SK-N-SH (cell line): ENCODE measurements around the gene GDPD2. TPM values are rescaled to one million over a fixed set of nuclear protein-coding genes. Genes with fewer than 3 reads are reported as not detected.
A peak's percentile ranks its signal among the peaks of the same experiment; 100 is the strongest.

Experiments used
- CTCF ChIA-PET: fragments of 300-600, 350-600 bp; formaldehyde crosslinking; extraction: SDS; loops from one replicate; lab custom pipeline; 2021; lab: Yijun Ruan, JAX
- POLR2A ChIA-PET: fragments of 350-600 bp; sonication (Branson Sonifier 250); formaldehyde crosslinking; extraction: SDS; loops from one replicate; lab custom pipeline; 2020; ENCODE audit warnings: antibody characterized with exemption, inconsistent platforms; lab: Yijun Ruan, JAX
- DNase-seq: peaks from one replicate; pipeline ENCODE4 v3.0.0; 2012
- H2AFZ ChIP-seq: fragments of 200-600 bp; sonication (generic); 2 replicates; pipeline ENCODE4 v1.8.1; 2016; ENCODE audit warnings: antibody characterized with exemption, mild to moderate bottlenecking, low read depth
- H3F3A ChIP-seq: fragments of 200-600 bp; sonication (generic); replicated peaks from 2 replicates; pipeline ENCODE3; 2016; ENCODE audit warnings: antibody characterized with exemption, mild to moderate bottlenecking; ENCODE audit not compliant: insufficient read depth
- H3K27ac ChIP-seq, 2 experiments: fragments of 200-500 bp in 1 of 2; fragments of 200-600 bp in 1 of 2; sonication (Bioruptor generic) in 1 of 2; sonication (generic), shearing (Covaris generic) in 1 of 2; 2 replicates each; pipeline versions ENCODE4 v1.5.1 to v1.6.1; 2014 to 2016; ENCODE audit warnings: low read depth in 2 of 2, inconsistent platforms in 1 of 2, low read length in 1 of 2, mild to moderate bottlenecking in 1 of 2, mixed read lengths in 1 of 2
- H3K27me3 ChIP-seq: fragments of 200-600 bp; sonication (generic), shearing (Covaris generic); 2 replicates; pipeline ENCODE4 v1.6.1; 2016; ENCODE audit warnings: mixed run types; ENCODE audit not compliant: insufficient read depth
- H3K36me3 ChIP-seq, 2 experiments: fragments of 200-500 bp in 1 of 2; fragments of 200-600 bp in 1 of 2; sonication (Bioruptor generic) in 1 of 2; sonication (generic) in 1 of 2; replicated peaks in 1 of 2; 2 replicates each; pipeline versions ENCODE3 to v1.5.1; 2014 to 2016; ENCODE audit warnings: low read length in 1 of 2, mild to moderate bottlenecking in 1 of 2; ENCODE audit not compliant: insufficient read depth in 2 of 2, control insufficient read depth in 1 of 2
- H3K4me1 ChIP-seq, 2 experiments: fragments of 200-500 bp in 1 of 2; fragments of 200-600 bp in 1 of 2; sonication (Bioruptor generic) in 1 of 2; sonication (generic), shearing (Covaris generic) in 1 of 2; 2 replicates each; pipeline versions ENCODE4 v1.5.1 to v1.6.1; 2014 to 2016; ENCODE audit warnings: low read depth in 1 of 2, low read length in 1 of 2, mixed run types in 1 of 2; ENCODE audit not compliant: insufficient read depth in 2 of 2, control insufficient read depth in 1 of 2
- H3K4me2 ChIP-seq: fragments of 200-600 bp; sonication (generic), shearing (Covaris generic); 2 replicates; pipeline ENCODE4 v1.6.1; 2017; ENCODE audit warnings: mixed run types
- H3K4me3 ChIP-seq, 2 experiments: fragments of 200-500 bp in 1 of 2; fragments of 200-600 bp in 1 of 2; sonication (Bioruptor generic) in 1 of 2; sonication (generic), shearing (Covaris generic) in 1 of 2; 2 replicates each; pipeline versions ENCODE4 v1.5.1 to v1.8.1; 2014 to 2016; ENCODE audit warnings: low read depth in 2 of 2, inconsistent platforms in 1 of 2, low read length in 1 of 2, mild to moderate bottlenecking in 1 of 2, mixed read lengths in 1 of 2, moderate library complexity in 1 of 2
- H3K79me2 ChIP-seq: fragments of 200-600 bp; sonication (generic); 2 replicates; pipeline ENCODE4 v1.8.1; 2017; ENCODE audit warnings: mild to moderate bottlenecking; ENCODE audit not compliant: insufficient read depth
- H3K9ac ChIP-seq: fragments of 200-600 bp; sonication (generic); 2 replicates; pipeline ENCODE4 v1.6.1; 2017; ENCODE audit warnings: mixed run types
- H3K9me2 ChIP-seq: fragments of 200-600 bp; sonication (generic); 2 replicates; pipeline ENCODE4 v1.6.1; 2017; ENCODE audit warnings: mixed run types
- H3K9me3 ChIP-seq: fragments of 200-600 bp; sonication (generic); 2 replicates; pipeline ENCODE4 v1.6.1; 2017; ENCODE audit warnings: mixed run types, mild to moderate bottlenecking, moderate library complexity
- H4K20me1 ChIP-seq: fragments of 200-600 bp; sonication (generic); 2 replicates; pipeline ENCODE4 v1.6.1; 2017; ENCODE audit warnings: mild to moderate bottlenecking, mixed run types; ENCODE audit not compliant: insufficient read depth
- EZH2phosphoT487 ChIP-seq: fragments of 200-600 bp; sonication (generic); IDR thresholded peaks from 2 replicates; pipeline ENCODE4 v1.6.1; 2017; ENCODE audit warnings: low read depth, mixed run types, mild to moderate bottlenecking, antibody characterized with exemption, moderate library complexity, borderline replicate concordance
- FOXJ3 ChIP-seq: sonication (generic); formaldehyde crosslinking; IDR thresholded peaks from 2 replicates; pipeline ENCODE4 v1.5.1; 2020; ENCODE audit warnings: mild to moderate bottlenecking, missing genetic modification reagents
- FOXM1 ChIP-seq: IDR thresholded peaks from 2 replicates; pipeline ENCODE4 v1.4.0; 2012; ENCODE audit warnings: low read depth, mild to moderate bottlenecking
- GATA2 ChIP-seq: sonication (generic); formaldehyde crosslinking; IDR thresholded peaks from 2 replicates; pipeline ENCODE4 v1.5.0; 2020; ENCODE audit warnings: mild to moderate bottlenecking, missing genetic modification reagents
- IRF3 ChIP-seq: fragments of 150-350 bp; IDR thresholded peaks from 2 replicates; pipeline ENCODE4 v1.6.1; 2016; ENCODE audit warnings: mild to moderate bottlenecking, low read depth, low read length
- JUND ChIP-seq: IDR thresholded peaks from 2 replicates; pipeline ENCODE4 v1.4.0; 2012
- MEF2A ChIP-seq: IDR thresholded peaks from 2 replicates; pipeline ENCODE4 v1.4.0; 2012; ENCODE audit warnings: low read depth, borderline replicate concordance
- NFIC ChIP-seq: IDR thresholded peaks from 2 replicates; pipeline ENCODE4 v1.4.0; 2012; ENCODE audit warnings: borderline replicate concordance
- NRF1 ChIP-seq: IDR thresholded peaks from 2 replicates; pipeline ENCODE4 v1.6.1; 2012; ENCODE audit warnings: low read depth, mild to moderate bottlenecking, low read length
- POLR2AphosphoS5 ChIP-seq: IDR thresholded peaks from 2 replicates; pipeline ENCODE4 v1.6.1; 2012; ENCODE audit warnings: low read depth, low read length
- RAD21 ChIP-seq: IDR thresholded peaks from 2 replicates; pipeline ENCODE4 v1.6.1; 2012; ENCODE audit warnings: mild to moderate bottlenecking, low read length
- RCOR1 ChIP-seq: fragments of 150-350 bp; IDR thresholded peaks from 2 replicates; pipeline ENCODE4 v1.6.1; 2017; ENCODE audit warnings: antibody characterized with exemption, low read length
- REST ChIP-seq: IDR thresholded peaks from 2 replicates; pipeline ENCODE4 v1.6.1; 2012; ENCODE audit warnings: mild to moderate bottlenecking, low read depth, low read length, moderate library complexity
- SMC3 ChIP-seq: IDR thresholded peaks from 2 replicates; pipeline ENCODE4 v1.6.1; 2012; ENCODE audit warnings: low read depth, low read length, improper control_type of control experiment
- TAF1 ChIP-seq: IDR thresholded peaks from 2 replicates; pipeline ENCODE4 v1.6.1; 2012; ENCODE audit warnings: low read depth, mild to moderate bottlenecking, low read length, moderate library complexity, borderline replicate concordance
- TCF12 ChIP-seq: IDR thresholded peaks from 2 replicates; pipeline ENCODE4 v1.4.0; 2012
- USF1 ChIP-seq: IDR thresholded peaks from 2 replicates; pipeline ENCODE4 v1.4.0; 2012; ENCODE audit warnings: low read depth, borderline replicate concordance
- WGBS: methylation state at CpG from one replicate; pipeline ENCODE4 v1.1.6; 2017; ENCODE audit warnings: low lambda C conversion rate; 5-methylcytosine and 5-hydroxymethylcytosine counted together
- polyA plus RNA-seq, 3 experiments: library from polyadenylated mRNA; depleted of rRNA; stranded (reverse); fragments of >200 nt; gene quantifications; 2 replicates each; pipeline ENCODE4 v1.2.3, GENCODE V29; 2012
- TF ChIP-seq, protein P1 (sequence below): IDR thresholded peaks from 2 replicates; pipeline ENCODE4 v1.4.0; 2012; ENCODE audit warnings: low read depth

Gene GDPD2
- polyA plus RNA-seq, 1 of the 3 experiments (the other 2 are of a cell fraction), result 0.08 TPM

DNA sequence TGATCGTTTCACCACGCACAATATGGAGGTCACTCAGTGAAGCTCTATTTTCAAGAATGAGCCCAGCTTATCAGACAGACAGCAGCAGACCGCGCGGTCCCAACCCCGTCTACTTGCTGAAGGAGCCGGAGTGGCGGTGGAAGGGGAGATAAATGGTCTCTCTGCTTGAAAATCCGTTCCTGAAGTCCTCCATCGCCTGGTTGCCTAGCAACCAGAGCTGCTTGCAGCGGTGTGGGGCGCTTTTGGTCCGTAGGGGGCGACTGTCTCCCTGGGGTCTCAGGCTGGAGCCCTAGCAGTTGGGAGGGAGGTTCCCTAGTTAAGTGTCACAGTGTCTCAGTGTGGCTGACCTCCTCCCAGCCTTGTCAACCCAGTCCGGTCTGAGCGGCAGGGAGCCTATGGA is 13.2 kb downstream of the GDPD2 start:
- WGBS, result 44% methylated on average over 16 of the region's 16 CpGs
- Histone ChIP-seq H3K36me3 (no peaks in the 10 kb centered on the region), H3K9ac (no peak overlapping the region), H3K27me3 (no peaks in the 10 kb centered on the region; the same call in 1 of the 2 replicates), H3K27ac (no peak overlapping the region), H2AFZ (no peak overlapping the region), H3K79me2 (no peaks in the 10 kb centered on the region), H3K4me1 (peaks cover 0 to 8% of the 10 kb centered on the region in 2 experiments; a peak in 1 of 4 replicates), H3K9me2 (no peaks in the 10 kb centered on the region), H3F3A (no peaks in the 10 kb centered on the region), H4K20me1 (no peaks in the 10 kb centered on the region), H3K4me2 (0 out of 2 replicates have a peak overlapping the region, but pooled peaks have one; percentile 78), H3K9me3 (no peaks in the 10 kb centered on the region), H3K4me3 (no peak overlapping the region)
- no peak for TF ChIP-seq MEF2A
- no peak for TF ChIP-seq TCF12
- TF ChIP-seq NRF1, result no peak
- no peak for TF ChIP-seq NFIC
- no peak for TF ChIP-seq JUND
- no peak for TF ChIP-seq POLR2AphosphoS5
- TF ChIP-seq SMC3, result no peak
- TF ChIP-seq USF1, result no peak
- no peak for TF ChIP-seq GATA2
- no peak for TF ChIP-seq FOXM1
- no peak for TF ChIP-seq RAD21
- no peak for TF ChIP-seq RCOR1
- TF ChIP-seq, protein P1, sequence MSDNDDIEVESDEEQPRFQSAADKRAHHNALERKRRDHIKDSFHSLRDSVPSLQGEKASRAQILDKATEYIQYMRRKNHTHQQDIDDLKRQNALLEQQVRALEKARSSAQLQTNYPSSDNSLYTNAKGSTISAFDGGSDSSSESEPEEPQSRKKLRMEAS, result no peak
- TF ChIP-seq TAF1, result no peak
- TF ChIP-seq IRF3, result no peak
- no peak for TF ChIP-seq FOXJ3 (CRISPR knock-in tag)
- TF ChIP-seq EZH2phosphoT487, result no peak
- no peak for TF ChIP-seq REST
- POLR2A ChIA-PET, result no interaction called here
- CTCF ChIA-PET, result interaction anchor here (2.0 to 3.9 kb wide), 3 partner anchors 9 to 19 kb away, joined by 6 to 23 read pairs (median 7); partner anchors contain the start of genes DLG3 and GDPD2
- DNase-seq, result peak; percentile 37
